DOHH2 (cell line): Measurements from ENCODE around the gene SLC35F6.

Experiments
- CTCF ChIP-seq: fragments of 200-600 bp; sonication (generic); IDR thresholded peaks from one replicate; pipeline ENCODE4 v1.5.1; 2014; ENCODE audit warnings: antibody characterized with exemption, mild to moderate bottlenecking, low read depth, low read length; ENCODE audit not compliant: poor library complexity, severe bottlenecking
- EZH2phosphoT487 ChIP-seq: fragments of 200-600 bp; sonication (generic); IDR thresholded peaks from 2 replicates; pipeline ENCODE4 v1.6.1; 2017; ENCODE audit warnings: borderline replicate concordance, mild to moderate bottlenecking, antibody characterized with exemption, low read length, moderate library complexity, mixed read lengths

- TF ChIP-seq CTCF: no peak
- no peak for TF ChIP-seq EZH2phosphoT487
Measured at GRCh38 chr2:26733413-26733812, 30.7 kb upstream of the SLC35F6 start.
